HG02870 (cell line): Measurements from ENCODE around the gene CEP78.
A peak's percentile ranks its signal among the peaks of the same experiment; 100 is the strongest.
"Not testable (repeated sequence)": the region's sequence is repeated elsewhere in the genome, so short reads cannot be mapped to it uniquely, and the experiment has no call there.

Experiments
- ATAC-seq: cut with Tn5 transposase; IDR thresholded peaks from one replicate; pipeline ENCODE4 v1.9.1; 2021; ENCODE audit warnings: mild to moderate bottlenecking, moderate library complexity; ENCODE audit not compliant: unreplicated experiment

The CEP78 gene

DNA sequence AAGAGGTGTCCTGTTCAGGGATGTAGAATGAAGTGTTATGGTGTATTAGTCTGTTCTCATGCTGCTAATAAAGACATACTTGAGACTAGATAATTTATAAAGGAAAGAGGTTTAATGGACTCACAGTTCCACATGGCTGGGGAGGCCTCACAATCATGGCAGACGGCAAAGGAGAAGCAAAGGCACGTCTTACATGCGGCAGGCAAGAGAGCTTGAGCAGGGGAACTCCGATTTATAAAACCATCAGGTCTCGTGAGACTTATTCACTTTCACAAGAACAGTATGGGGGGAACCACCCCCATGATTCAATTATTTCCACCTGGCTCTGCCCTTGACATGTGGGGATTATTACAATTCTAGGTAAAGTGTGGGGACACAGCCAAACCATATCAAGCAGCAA is 3.4 kb upstream of the CEP78 start:
- not testable (repeated sequence) for ATAC-seq

GRCh38 chr9:78234810-78235209 is 1.1 kb upstream of the CEP78 start:
- no peak for ATAC-seq

DNA sequence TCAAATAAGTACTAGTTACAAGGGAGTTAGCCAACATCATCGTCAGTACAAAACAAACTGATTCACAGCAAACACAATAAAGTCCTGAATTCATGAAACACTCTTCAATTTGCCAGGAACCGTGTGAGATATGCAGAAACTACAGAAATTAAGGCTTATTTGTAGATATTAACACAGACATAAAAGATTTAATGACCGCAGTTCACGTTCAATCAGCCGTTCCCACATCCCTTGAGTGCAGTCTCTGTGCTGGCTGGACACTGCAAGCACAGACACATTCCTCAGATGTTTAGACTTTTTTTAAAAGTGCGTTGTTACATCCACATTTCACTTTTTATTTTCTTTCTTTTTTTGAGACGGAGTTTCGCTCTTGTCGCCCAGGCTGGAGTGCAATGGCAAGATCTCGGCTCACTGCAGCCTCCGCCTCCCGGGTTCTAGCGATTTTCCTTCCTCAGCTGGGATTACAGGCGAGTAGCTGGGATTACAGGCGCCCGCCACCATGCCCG is 566 bp upstream of the CEP78 start:
- ATAC-seq, result no peak

- peak; percentile 15 for ATAC-seq
These were observed 656 bp downstream of the CEP78 start for GRCh38 chr9:78236551-78236910.

DNA sequence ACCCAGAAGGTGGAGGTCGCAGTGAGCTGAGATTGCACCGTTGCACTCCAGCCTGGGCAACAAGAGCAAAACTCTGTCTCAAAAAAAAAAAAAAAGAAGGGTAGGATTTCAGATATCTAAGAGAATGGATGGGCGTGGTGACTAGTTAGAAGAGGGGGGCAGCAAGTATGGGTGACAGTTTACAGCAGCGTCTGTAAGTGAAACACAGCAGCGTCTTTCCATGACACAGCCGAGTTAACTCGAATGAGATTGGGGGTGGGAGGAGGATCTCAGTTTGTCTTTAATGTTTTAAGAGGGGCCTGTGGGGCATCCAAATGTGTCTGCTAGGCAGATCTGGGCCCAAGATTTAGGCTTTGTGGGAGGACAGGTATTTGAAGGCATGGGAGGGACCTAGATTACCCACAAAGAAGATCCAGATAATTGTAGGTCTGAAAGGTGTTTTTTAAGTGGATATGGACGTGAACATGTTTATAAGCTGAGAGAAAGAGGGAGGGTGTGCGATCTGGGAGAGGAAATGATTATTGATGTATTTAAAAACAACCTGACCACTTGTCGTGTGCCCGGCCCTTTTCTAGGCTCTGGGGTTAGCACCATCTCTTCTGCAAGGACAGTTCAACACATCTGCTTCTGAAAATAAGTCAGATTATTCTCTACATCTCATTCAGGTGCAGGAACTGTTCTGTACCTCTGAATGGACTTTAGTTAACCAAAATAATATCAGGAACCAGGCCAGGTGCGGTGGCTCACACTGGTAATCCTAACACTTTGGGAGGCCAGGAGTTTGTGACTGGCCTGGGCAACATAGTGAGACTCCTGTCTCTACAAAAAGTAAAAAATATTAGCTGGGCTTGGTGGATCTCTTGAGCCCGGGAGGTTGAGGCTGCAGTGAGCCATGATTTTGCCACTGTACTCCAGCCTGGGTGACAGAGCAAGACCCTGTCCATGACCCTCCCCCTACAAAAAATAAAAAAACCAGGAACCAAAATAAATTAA is 2.5 kb downstream of the CEP78 start:
- no peak for ATAC-seq

GRCh38 chr9:78239506-78239905 is 3.6 kb downstream of the CEP78 start:
- no peak for ATAC-seq

GRCh38 chr9:78242041-78242440 is 6.2 kb downstream of the CEP78 start:
- ATAC-seq, result no peak

DNA sequence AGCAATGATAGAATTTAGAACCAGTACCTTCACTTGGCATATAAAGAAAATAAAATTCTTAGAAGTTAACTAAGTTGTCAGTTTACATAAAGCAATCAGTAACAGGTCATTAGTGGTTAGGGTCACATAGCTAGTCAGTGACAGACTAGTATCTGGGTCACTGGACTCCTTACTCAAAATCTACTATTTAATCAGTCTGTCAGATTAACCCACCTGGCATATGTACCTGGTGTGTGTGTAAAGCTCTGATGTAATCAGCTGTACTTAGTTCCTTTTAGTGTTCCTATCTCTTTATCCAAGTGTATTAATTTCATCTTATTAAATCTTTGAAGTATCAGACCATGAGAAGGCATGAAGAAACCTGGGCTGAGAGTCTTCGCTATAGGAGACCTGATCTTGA is 7.3 kb downstream of the CEP78 start:
- ATAC-seq, result no peak

- ATAC-seq, result no peak
These were observed 9.5 kb downstream of the CEP78 start for GRCh38 chr9:78245401-78245800.

- no peak for ATAC-seq
These were observed 12.8 kb downstream of the CEP78 start for GRCh38 chr9:78248635-78249034.

- ATAC-seq, result no peak
These were observed 13.7 kb downstream of the CEP78 start for GRCh38 chr9:78249542-78249941.

DNA sequence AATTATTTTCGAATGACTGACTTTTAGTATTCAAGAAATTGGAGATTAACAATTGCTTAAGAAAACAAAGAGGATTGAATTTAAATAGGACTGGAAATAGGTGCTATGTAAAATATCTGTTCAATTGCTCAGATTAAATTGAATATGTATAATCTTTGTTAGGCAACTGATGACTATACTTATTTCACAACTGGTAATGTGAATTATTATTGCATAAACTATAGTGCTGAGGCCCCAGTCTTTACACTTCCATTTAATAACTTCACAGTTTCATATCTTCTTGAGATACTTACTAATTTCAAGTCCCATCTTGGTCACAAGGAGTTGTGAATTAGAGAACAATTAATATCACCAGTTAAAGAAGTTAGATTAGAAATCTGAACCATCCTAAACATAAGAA is 16.7 kb downstream of the CEP78 start:
- ATAC-seq, result no peak

DNA sequence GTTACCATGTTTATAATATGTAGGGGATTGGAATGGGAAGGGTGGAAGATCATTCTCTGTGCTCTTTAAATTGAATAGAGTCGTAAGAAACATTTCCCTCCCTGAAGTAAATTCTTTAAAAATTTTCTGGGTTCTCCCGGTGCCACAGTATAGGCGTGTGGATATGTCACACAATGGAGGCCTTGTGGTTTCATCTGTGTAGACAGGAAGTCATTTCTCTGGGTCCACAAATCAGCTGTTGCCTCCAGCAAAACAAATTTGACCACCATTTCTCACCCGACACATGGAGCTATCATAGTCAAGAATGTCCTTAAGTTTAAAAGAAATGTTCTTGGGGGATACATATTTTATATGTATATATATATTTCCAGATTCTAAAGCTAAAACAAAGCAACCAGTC is 17.4 kb downstream of the CEP78 start:
- ATAC-seq, result no peak

DNA sequence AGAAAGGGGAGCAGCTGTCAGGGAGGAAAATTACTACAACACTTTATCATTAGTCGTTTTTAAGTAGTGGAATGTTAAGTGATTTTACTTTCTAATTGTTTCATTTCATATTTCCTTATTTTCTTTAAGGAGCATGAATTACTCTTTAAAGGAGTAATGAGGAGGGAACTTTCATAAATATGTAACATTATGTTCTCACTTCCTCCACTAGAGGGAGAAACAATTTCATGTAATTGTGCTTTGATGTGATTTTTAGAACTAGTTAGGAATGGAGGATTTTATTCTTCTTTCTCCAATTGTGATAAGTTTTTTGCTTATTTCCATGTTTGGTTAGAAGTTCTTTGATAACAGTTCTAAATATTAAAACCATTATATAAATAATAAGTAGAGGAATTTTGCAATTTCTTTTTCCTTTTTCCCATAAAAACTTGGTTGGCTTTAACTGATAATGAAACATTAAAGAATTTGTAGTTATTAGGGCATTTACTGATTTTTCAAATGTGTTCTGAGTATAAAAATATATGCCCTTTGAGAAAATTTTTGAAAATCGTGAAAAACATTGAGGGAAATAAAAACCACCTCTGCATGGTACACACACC is 25.6 kb downstream of the CEP78 start:
- peak; percentile 56 for ATAC-seq

DNA sequence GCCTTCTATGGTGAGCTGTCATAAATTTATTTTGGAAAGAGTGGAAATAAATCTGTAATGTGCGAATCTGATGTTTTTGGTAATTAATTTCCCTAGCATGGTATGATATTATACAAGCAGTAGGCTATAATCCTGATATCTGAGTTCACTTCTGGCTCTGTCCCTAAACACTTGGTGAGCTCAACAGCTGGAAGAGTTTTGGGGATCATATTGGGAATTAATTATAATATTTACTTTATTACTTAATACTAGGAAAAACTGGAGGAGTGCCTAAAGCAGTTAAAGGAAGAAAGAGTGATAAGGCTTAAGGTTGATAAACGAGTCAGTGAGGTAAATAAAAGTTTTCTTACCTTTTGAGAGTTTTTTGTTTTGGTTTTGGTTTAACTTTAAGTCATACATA is 26.8 kb downstream of the CEP78 start:
- ATAC-seq, result no peak

DNA sequence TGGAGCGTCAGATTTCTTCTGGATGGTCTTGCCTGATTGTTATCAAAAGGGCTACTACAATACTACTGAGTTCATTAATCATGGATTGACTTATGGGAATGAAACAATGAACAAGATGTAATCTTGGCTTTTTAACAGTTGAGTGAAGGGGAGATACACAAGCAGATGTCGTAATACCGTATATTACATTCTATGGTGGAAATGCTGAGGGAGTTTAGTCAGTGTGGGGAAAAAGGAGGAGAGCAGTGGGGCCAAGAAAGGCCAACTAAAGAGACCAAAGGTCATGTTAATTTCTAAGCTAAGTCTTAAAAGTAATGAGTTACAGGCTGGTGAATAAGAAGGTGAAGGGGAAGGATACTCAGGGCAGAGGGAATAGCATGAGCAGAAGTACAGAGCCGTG is 32.0 kb downstream of the CEP78 start:
- ATAC-seq, result no peak

GRCh38 chr9:78269784-78270183 is 33.9 kb downstream of the CEP78 start:
- no peak for ATAC-seq

DNA sequence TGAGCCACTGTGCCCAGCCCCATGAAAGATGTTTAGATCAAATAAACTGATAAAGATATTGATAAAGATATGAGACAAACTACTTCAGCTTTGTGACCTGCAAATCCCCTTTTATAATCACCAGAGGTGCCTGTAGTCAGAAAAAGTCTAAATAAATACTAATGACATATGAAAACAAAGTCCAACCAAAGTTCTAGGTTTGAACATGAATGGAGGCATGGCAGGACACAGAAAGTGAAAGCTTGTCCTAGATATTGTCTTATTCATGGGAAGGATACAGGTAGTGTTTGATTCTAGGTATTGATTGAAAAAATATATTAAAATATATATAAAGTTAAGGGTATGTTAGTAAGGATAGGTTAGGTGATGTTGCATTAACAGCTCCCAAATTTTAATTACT is 36.4 kb downstream of the CEP78 start:
- ATAC-seq, result no peak

DNA sequence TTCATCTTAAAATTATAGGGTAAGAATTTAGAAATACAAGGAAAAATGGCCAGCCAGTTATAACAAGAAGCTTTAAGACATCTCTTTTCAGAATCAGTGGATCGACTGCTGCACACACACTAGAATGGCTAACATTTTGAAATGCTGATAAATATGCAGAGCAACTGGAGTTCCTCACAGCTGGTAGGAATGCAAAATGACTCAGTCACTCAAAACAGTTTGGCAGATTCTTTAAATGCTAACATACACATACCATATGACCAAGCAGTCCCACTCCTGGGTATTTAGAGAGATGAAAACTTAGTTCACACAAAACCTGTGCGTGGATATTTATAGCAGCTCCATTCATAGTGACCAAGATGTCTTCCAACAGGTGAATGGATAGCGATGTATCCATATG is 37.9 kb downstream of the CEP78 start:
- no peak for ATAC-seq

- ATAC-seq, result no peak
These were observed 42.4 kb downstream of the CEP78 start for GRCh38 chr9:78278177-78278777.

DNA sequence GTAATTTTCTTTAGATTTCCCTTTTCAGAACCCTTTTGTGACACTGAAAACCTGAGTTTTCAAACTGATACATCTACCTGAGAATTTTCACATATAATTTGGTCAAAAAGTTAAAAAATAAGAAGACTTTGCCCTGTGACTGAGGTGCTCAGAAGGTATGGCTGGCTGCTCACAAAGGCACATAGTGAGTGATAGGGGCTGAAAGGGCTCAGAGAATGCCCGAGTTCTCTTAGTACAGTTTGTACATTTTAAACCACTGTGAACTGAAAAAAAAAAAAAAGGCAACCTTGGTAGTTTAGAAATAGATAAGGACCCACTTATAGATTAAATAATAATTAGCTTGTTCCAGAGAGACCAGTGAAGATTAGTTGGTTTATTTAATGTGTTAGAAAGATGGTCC is 42.9 kb downstream of the CEP78 start:
- no peak for ATAC-seq
